IMR-90 (cell line): ENCODE measurements around the gene PPIB. TPM values are rescaled to one million over a fixed set of nuclear protein-coding genes. Genes with fewer than 3 reads are reported as not detected.

ENCODE experiments used
- ATAC-seq: fragments of 200-7000 bp; cut with Tn5 transposase; 2 replicates; pipeline ENCODE4 v1.9.1; 2020; ENCODE audit warnings: low read depth, mild to moderate bottlenecking, moderate library complexity
- BruUV-seq: library from RNA; stranded (reverse); fragments of 400-500 nt; replicated peaks from 2 replicates; lab custom pipeline; 2021; lab: Mats Ljungman, UMichigan
- CTCF ChIA-PET: fragments of 300-600 bp; formaldehyde crosslinking; extraction: SDS; loops from one replicate; lab custom pipeline; 2021; ENCODE audit warnings: antibody characterized with exemption; lab: Yijun Ruan, JAX
- POLR2A ChIA-PET: fragments of 300-600 bp; sonication (Branson Sonifier 250); formaldehyde crosslinking; loops from one replicate; lab custom pipeline; 2022; ENCODE audit warnings: antibody characterized with exemption; ENCODE audit not compliant: unreplicated experiment; lab: Charles Lee
- DNase-seq: peaks from one replicate; pipeline ENCODE4 v3.0.0; 2013
- H2AFZ ChIP-seq: replicated peaks from 2 replicates; pipeline ENCODE3; 2013; ENCODE audit warnings: low read length, mild to moderate bottlenecking; ENCODE audit not compliant: poor library complexity
- H2AK5ac ChIP-seq: 2 replicates; pipeline ENCODE4 v1.6.1; 2013; ENCODE audit warnings: low read depth, low read length, inconsistent platforms
- H2AK9ac ChIP-seq: replicated peaks from 2 replicates; pipeline ENCODE3; 2013; ENCODE audit warnings: mild to moderate bottlenecking, low read depth, low read length, moderate library complexity; ENCODE audit not compliant: poor library complexity
- H2BK120ac ChIP-seq: 2 replicates; pipeline ENCODE4 v1.6.1; 2013; ENCODE audit warnings: low read depth, low read length, inconsistent platforms
- H2BK15ac ChIP-seq: 3 replicates; pipeline ENCODE4 v1.6.1; 2013; ENCODE audit warnings: low read depth, low read length, inconsistent platforms
- H2BK20ac ChIP-seq: 2 replicates; pipeline ENCODE4 v1.6.1; 2013; ENCODE audit warnings: low read depth, mild to moderate bottlenecking, inconsistent platforms, low read length, moderate library complexity
- H2BK5ac ChIP-seq: 2 replicates; pipeline ENCODE4 v1.6.1; 2013; ENCODE audit warnings: mild to moderate bottlenecking, low read depth, low read length, inconsistent platforms; ENCODE audit not compliant: poor library complexity, severe bottlenecking
- H3K14ac ChIP-seq: replicated peaks from 2 replicates; pipeline ENCODE4 v1.6.1; 2013; ENCODE audit warnings: low read depth, low read length, inconsistent platforms
- H3K18ac ChIP-seq: 2 replicates; pipeline ENCODE4 v1.6.1; 2013; ENCODE audit warnings: low read depth, low read length, control low read depth
- H3K23ac ChIP-seq: 2 replicates; pipeline ENCODE4 v1.6.1; 2013; ENCODE audit warnings: low read depth, low read length, inconsistent platforms
- H3K27ac ChIP-seq: 2 replicates; pipeline ENCODE4 v1.5.1; 2013; ENCODE audit warnings: mild to moderate bottlenecking, control low read depth, low read length; ENCODE audit not compliant: insufficient read depth
- H3K27me3 ChIP-seq: 2 replicates; pipeline ENCODE4 v1.6.1; 2013; ENCODE audit warnings: low read length; ENCODE audit not compliant: control insufficient read depth, insufficient read depth
- H3K36me3 ChIP-seq: 2 replicates; pipeline ENCODE4 v1.6.1; 2013; ENCODE audit warnings: low read length, mixed read lengths; ENCODE audit not compliant: control insufficient read depth, insufficient read depth
- H3K4ac ChIP-seq: 2 replicates; pipeline ENCODE4 v1.6.1; 2013; ENCODE audit warnings: low read depth, low read length, inconsistent platforms
- H3K4me1 ChIP-seq: 2 replicates; pipeline ENCODE4 v1.6.1; 2013; ENCODE audit warnings: low read length, mixed read lengths; ENCODE audit not compliant: control insufficient read depth, insufficient read depth
- H3K4me2 ChIP-seq: 2 replicates; pipeline ENCODE4 v1.6.1; 2013; ENCODE audit warnings: low read depth, mild to moderate bottlenecking, control low read depth, low read length, moderate library complexity
- H3K4me3 ChIP-seq: 2 replicates; pipeline ENCODE4 v1.5.1; 2013; ENCODE audit warnings: low read depth, mild to moderate bottlenecking, control low read depth, low read length, moderate library complexity; ENCODE audit not compliant: insufficient read depth
- H3K56ac ChIP-seq: 2 replicates; pipeline ENCODE4 v1.6.1; 2013; ENCODE audit warnings: low read length, inconsistent platforms; ENCODE audit not compliant: insufficient read depth; ENCODE audit errors: extremely low read depth
- H3K79me1 ChIP-seq, 2 experiments: 2 replicates each; pipeline ENCODE4 v1.6.1; 2013; ENCODE audit warnings: low read length in 2 of 2, inconsistent platforms in 1 of 2, low read depth in 1 of 2
- H3K9ac ChIP-seq: 2 replicates; pipeline ENCODE4 v1.6.1; 2013; ENCODE audit warnings: low read depth, low read length, control low read depth
- H3K9me1 ChIP-seq: 2 replicates; pipeline ENCODE4 v1.6.1; 2013; ENCODE audit warnings: low read length, inconsistent platforms; ENCODE audit not compliant: insufficient read depth
- H3K9me3 ChIP-seq: 2 replicates; pipeline ENCODE4 v1.6.1; 2013; ENCODE audit warnings: low read length; ENCODE audit not compliant: control insufficient read depth, insufficient read depth
- H4K20me1 ChIP-seq: 2 replicates; pipeline ENCODE4 v1.6.1; 2013; ENCODE audit warnings: low read length, inconsistent platforms; ENCODE audit not compliant: insufficient read depth
- H4K5ac ChIP-seq: 2 replicates; pipeline ENCODE4 v1.6.1; 2013; ENCODE audit warnings: mild to moderate bottlenecking, low read depth, low read length, control low read depth
- H4K8ac ChIP-seq, 2 experiments: 2 replicates each; pipeline ENCODE4 v1.6.1; 2013; ENCODE audit warnings: low read depth in 2 of 2, low read length in 2 of 2, control low read depth in 1 of 2, inconsistent platforms in 1 of 2
- H4K91ac ChIP-seq: 2 replicates; pipeline ENCODE4 v1.6.1; 2013; ENCODE audit warnings: low read depth, low read length, inconsistent platforms; ENCODE audit not compliant: insufficient read depth
- BHLHE40 ChIP-seq: fragments of 150-350 bp; IDR thresholded peaks from 2 replicates; pipeline ENCODE4 v1.6.1; 2016; ENCODE audit warnings: mild to moderate bottlenecking, low read depth, low read length
- CEBPB ChIP-seq: IDR thresholded peaks from 2 replicates; pipeline ENCODE4 v1.6.1; 2012; ENCODE audit warnings: low read depth, low read length, improper control_type of control experiment
- CHD1 ChIP-seq: IDR thresholded peaks from 2 replicates; pipeline ENCODE4 v1.6.1; 2012; ENCODE audit warnings: low read depth, low read length, improper control_type of control experiment
- CTCF ChIP-seq: conservative IDR thresholded peaks from 2 replicates; pipeline ENCODE4 v1.5.1; 2012; ENCODE audit warnings: mild to moderate bottlenecking, low read depth, low read length, improper control_type of control experiment
- FOS ChIP-seq: fragments of 150-350 bp; IDR thresholded peaks from 2 replicates; pipeline ENCODE4 v1.6.1; 2016; ENCODE audit warnings: low read depth, low read length
- MAFK ChIP-seq: IDR thresholded peaks from 2 replicates; pipeline ENCODE4 v1.6.1; 2012; ENCODE audit warnings: low read depth, low read length, improper control_type of control experiment
- MAZ ChIP-seq: IDR thresholded peaks from 2 replicates; pipeline ENCODE4 v1.6.1; 2012; ENCODE audit warnings: low read depth, mild to moderate bottlenecking, low read length, improper control_type of control experiment, moderate library complexity, borderline replicate concordance
- MXI1 ChIP-seq: IDR thresholded peaks from 2 replicates; pipeline ENCODE4 v1.6.1; 2012; ENCODE audit warnings: low read depth, mild to moderate bottlenecking, low read length, moderate library complexity, borderline replicate concordance
- NFE2L2 ChIP-seq: fragments of 150-350 bp; IDR thresholded peaks from 2 replicates; pipeline ENCODE4 v1.6.1; 2016; ENCODE audit warnings: low read depth, mild to moderate bottlenecking, low read length
- POLR2A ChIP-seq: IDR thresholded peaks from 2 replicates; pipeline ENCODE4 v1.6.1; 2012; ENCODE audit warnings: mild to moderate bottlenecking, low read depth, low read length
- RAD21 ChIP-seq: IDR thresholded peaks from 2 replicates; pipeline ENCODE4 v1.6.1; 2012; ENCODE audit warnings: low read length, improper control_type of control experiment
- RCOR1 ChIP-seq: IDR thresholded peaks from 2 replicates; pipeline ENCODE4 v1.6.1; 2012; ENCODE audit warnings: mild to moderate bottlenecking, low read length, improper control_type of control experiment; ENCODE audit not compliant: insufficient replicate concordance
- SMC3 ChIP-seq: fragments of 150-350 bp; IDR thresholded peaks from 2 replicates; pipeline ENCODE4 v1.6.1; 2016; ENCODE audit warnings: low read depth, mild to moderate bottlenecking, antibody characterized with exemption, low read length, moderate library complexity
- USF2 ChIP-seq: fragments of 150-350 bp; IDR thresholded peaks from 2 replicates; pipeline ENCODE4 v1.6.1; 2017; ENCODE audit warnings: mild to moderate bottlenecking, antibody characterized with exemption, low read length, low read depth
- WGBS, 2 experiments: methylation state at CpG; one replicate each; pipeline versions ENCODE4 v1.1.5 to v1.1.7; 2013; ENCODE audit warnings: missing lambda C conversion rate in 2 of 2; ENCODE audit not compliant: insufficient read length in 1 of 2; ENCODE audit errors: extremely low coverage in 2 of 2; 5-methylcytosine and 5-hydroxymethylcytosine counted together
- dilution Hi-C: fragments of 300-500 bp; cut with HindIII; formaldehyde crosslinking; loops from one replicate; pipeline ENCODE4 v1.14.3; 2018; ENCODE audit warnings: low sequenced_read_pairs; ENCODE audit not compliant: unreplicated experiment
- in situ Hi-C: fragments of 300-500 bp; cut with MboI; formaldehyde crosslinking; loops from 3 replicates; pipeline ENCODE4 v1.14.3; 2019; ENCODE audit warnings: low sequenced_read_pairs, inconsistent platforms, mixed read lengths
- intact Hi-C: fragments of 100-400 bp; cut with micrococcal nuclease; formaldehyde crosslinking; loops from 2 replicates; pipeline ENCODE4 v1.10.0; 2022
- polyA plus RNA-seq, 3 experiments: library from polyadenylated mRNA; depleted of rRNA; stranded (reverse); fragments of >200 nt; gene quantifications; 2 replicates each; pipeline ENCODE4 v1.2.3, GENCODE V29; 2012; ENCODE audit warnings: low replicate concordance in 1 of 3
- total RNA-seq: library from RNA; depleted of rRNA; stranded (reverse); fragments of >200 nt; gene quantifications from 2 replicates; pipeline ENCODE4 v1.2.3, GENCODE V29; 2012
- TF ChIP-seq, protein P1 (sequence below): fragments of 150-350 bp; IDR thresholded peaks from 2 replicates; pipeline ENCODE4 v1.6.1; 2016; ENCODE audit warnings: low read depth, mild to moderate bottlenecking, low read length, moderate library complexity, borderline replicate concordance

Gene PPIB
- total and polyA plus RNA-seq, 2 of the 4 experiments (the other 2 are of a cell fraction) = 1,358 to 1,682 TPM

DNA sequence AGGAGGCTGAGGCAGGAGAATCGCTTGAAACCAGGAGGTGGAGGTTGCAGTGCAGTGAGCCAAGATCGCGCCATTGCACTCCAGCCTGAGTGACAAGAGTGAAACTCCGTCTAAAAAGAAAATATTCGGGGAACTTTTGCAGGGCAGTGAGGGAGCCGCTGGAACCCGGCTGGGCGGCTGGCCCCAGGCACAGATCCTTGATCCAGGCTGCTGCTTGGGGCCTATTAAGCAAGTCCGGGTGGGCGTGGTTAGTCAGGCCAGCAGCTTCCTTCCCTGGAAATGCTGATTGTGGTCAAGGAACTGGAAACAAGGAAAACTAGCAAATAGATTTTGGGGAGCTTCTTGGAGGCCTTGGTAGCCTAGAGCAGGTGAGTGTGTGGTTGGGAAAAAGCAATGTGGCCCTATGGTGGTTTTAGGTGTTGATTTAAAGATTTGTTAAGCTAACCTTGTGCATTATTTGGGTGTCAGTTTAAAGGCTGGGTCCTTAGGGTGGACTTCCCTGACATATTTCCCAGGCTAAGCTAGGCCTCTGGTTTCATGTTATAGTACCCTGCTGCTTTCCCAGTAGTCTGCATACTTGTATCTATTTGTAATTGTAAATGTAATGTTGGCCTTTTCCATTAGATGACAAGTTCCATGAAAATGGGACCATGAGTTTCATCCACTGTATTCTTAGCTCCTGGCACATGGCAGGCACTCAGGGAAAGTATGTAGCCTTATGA, 29.0 kb downstream of the PPIB start:
- H3K18ac ChIP-seq = no peak overlapping the region
- dilution Hi-C loops = no loop called here
- peaks cover 72% of the 10 kb centered on the region for H3K36me3 ChIP-seq
- ATAC-seq = no peak; the same call in 1 of the 2 replicates
- H3K4ac ChIP-seq = no peak overlapping the region
- H3K4me1 ChIP-seq = no peaks in the 10 kb centered on the region; the same call in 1 of the 2 replicates
- peaks cover 26% of the 10 kb centered on the region for H3K9me1 ChIP-seq
- BruUV-seq = no TSS peak
- H3K4me3 ChIP-seq = no peak overlapping the region
- no peak overlapping the region for H3K14ac ChIP-seq
- H2AFZ ChIP-seq = no peak overlapping the region
- peaks cover 5 to 27% of the 10 kb centered on the region in 2 experiments; a peak in 1 of 4 replicates for H3K79me1 ChIP-seq
- no peaks in the 10 kb centered on the region for H3K27me3 ChIP-seq
- no peak overlapping the region for H2BK120ac ChIP-seq
- intact Hi-C loops = no loop called here
- no peak overlapping the region for H2BK5ac ChIP-seq
- H2BK20ac ChIP-seq = no peak overlapping the region
- no peak overlapping the region for H3K27ac ChIP-seq
- ChIA-PET CTCF (interaction anchor here (0.9 kb wide), 1 partner anchor 30 kb away, joined by 3 read pairs; no protein-coding TSS in a partner anchor), POLR2A (no interaction called here)
- 0 out of 2 replicates have a peak, but pooled peaks cover 5% of the 10 kb centered on the region for H4K20me1 ChIP-seq
- no peak overlapping the region for H2AK9ac ChIP-seq
- H2BK15ac ChIP-seq = no peak overlapping the region
- H4K5ac ChIP-seq = no peak overlapping the region
- in situ Hi-C loops = no loop called here
- no peak overlapping the region for H3K4me2 ChIP-seq
- no peak for DNase-seq
- no peaks in the 10 kb centered on the region for H3K9me3 ChIP-seq
- H3K56ac ChIP-seq = no peak overlapping the region
- no peak overlapping the region for H2AK5ac ChIP-seq
- H4K8ac ChIP-seq = no peak overlapping the region
- no peak overlapping the region for H3K23ac ChIP-seq
- no peak overlapping the region for H3K9ac ChIP-seq
- no peak overlapping the region for H4K91ac ChIP-seq
- 100% methylated on average over 2 of the region's 10 CpGs; no CpG with 5 or more reads in 1 of the 2 experiments for WGBS, 2 experiments
- TF ChIP-seq CTCF (no peak), BHLHE40 (no peak), POLR2A (no peak), MXI1 (no peak), USF2 (no peak), RAD21 (no peak), MAZ (no peak), CHD1 (no peak), MAFK (no peak), NFE2L2 (no peak), RCOR1 (no peak), SMC3 (no peak), CEBPB (no peak), FOS (no peak)
- TF ChIP-seq, protein P1, sequence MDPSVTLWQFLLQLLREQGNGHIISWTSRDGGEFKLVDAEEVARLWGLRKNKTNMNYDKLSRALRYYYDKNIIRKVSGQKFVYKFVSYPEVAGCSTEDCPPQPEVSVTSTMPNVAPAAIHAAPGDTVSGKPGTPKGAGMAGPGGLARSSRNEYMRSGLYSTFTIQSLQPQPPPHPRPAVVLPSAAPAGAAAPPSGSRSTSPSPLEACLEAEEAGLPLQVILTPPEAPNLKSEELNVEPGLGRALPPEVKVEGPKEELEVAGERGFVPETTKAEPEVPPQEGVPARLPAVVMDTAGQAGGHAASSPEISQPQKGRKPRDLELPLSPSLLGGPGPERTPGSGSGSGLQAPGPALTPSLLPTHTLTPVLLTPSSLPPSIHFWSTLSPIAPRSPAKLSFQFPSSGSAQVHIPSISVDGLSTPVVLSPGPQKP = no peak
